ENCODE data around the gene SDR42E2.

SDR42E2 gene

DNA sequence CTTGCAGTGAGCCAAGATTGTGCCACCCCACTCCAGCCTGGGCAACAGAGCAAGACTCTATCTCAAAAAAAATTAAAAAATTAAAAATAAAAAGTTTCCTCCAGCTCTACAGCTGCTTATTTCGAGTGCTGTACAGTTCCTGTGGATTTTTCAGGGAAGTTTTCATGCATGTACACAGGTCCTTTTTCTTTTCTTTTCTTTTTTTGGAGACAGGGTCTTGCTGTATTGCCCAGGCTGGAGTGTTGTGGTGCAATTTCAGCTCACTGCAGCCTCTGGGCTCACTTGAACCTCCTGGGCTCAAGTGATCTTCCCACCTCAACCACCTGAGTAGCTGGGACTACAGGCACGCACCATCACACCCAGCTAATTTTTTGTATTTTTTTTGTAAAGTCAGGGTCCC, 59.7 kb downstream of the SDR42E2 start:
- in situ Hi-C loops (cut with HindIII; ENCODE audit: low sequenced_read_pairs), result no loop called here
- TF ChIP-seq CTCF (IDR thresholded peaks at IDR 0.05; ENCODE audit: low read depth, low read length, missing control alignments), result no peak
- no peak for DNase-seq (ENCODE audit: low read depth)
- H3K4me3 ChIP-seq (ENCODE audit: low read depth, low read length), result no peak overlapping the region

GRCh38 chr16:22222998-22223397, 60.7 kb downstream of the SDR42E2 start:
- TF ChIP-seq CTCF (IDR thresholded peaks at IDR 0.05; ENCODE audit: low read depth, low read length, missing control alignments), result no peak
- no peak for DNase-seq (ENCODE audit: low read depth)
- H3K4me3 ChIP-seq (ENCODE audit: low read depth, low read length), result no peak overlapping the region
- in situ Hi-C loops (cut with HindIII; ENCODE audit: low sequenced_read_pairs), result no loop called here

- in situ Hi-C loops (cut with HindIII; ENCODE audit: low sequenced_read_pairs), result no loop called here
- TF ChIP-seq CTCF (IDR thresholded peaks at IDR 0.05; ENCODE audit: low read depth, low read length, missing control alignments), result no peak
- DNase-seq (ENCODE audit: low read depth), result no peak
- H3K4me3 ChIP-seq (ENCODE audit: low read depth, low read length), result no peak overlapping the region
These were observed 62.8 kb downstream of the SDR42E2 start for GRCh38 chr16:22225060-22225459.

GRCh38 chr16:22229889-22230288, 67.6 kb downstream of the SDR42E2 start:
- DNase-seq (ENCODE audit: low read depth), result no peak
- in situ Hi-C loops (cut with HindIII; ENCODE audit: low sequenced_read_pairs), result no loop called here
- no peak overlapping the region for H3K4me3 ChIP-seq (ENCODE audit: low read depth, low read length)
- no peak for TF ChIP-seq CTCF (IDR thresholded peaks at IDR 0.05; ENCODE audit: low read depth, low read length, missing control alignments)

DNA sequence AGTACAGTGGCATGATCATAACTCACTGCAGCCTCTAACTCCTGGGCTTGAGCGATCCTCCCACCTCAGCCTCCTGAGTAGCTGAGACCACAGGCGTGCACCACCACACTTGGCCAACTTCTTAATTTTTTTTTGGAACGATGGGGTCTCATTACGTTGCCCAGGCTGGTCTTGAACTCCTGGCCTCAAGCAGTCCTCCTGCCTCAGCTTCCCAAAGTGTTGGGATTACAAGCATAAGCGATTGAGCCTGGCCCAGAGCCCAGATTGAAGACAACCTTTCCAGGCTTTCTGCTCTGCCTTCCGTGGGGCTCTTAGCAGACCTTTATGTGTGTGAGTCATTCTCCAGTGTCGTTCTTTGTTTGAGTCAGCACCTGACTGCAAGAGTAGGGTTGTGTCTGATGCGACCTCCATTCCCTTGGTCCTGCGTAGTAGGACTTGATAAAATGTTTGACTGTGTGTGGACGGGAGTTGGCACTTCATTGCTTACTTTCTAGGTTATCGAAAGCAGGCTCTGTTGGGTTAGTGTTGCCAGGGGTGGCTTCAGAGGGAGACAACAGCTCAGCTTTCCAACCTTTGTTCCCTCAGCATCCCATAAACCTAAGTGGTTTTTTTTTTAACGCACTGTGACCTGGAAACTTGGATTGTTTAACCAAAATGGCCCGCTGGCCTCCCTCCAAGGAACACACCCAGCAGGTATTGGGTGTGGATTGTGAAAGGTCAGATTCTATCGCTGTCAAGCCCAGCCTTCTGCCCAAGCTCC, 70.2 kb downstream of the SDR42E2 start:
- no peak for DNase-seq (ENCODE audit: low read depth)
- TF ChIP-seq CTCF (IDR thresholded peaks at IDR 0.05; ENCODE audit: low read depth, low read length, missing control alignments), result no peak
- no peak overlapping the region for H3K4me3 ChIP-seq (ENCODE audit: low read depth, low read length)
- in situ Hi-C loops (cut with HindIII; ENCODE audit: low sequenced_read_pairs), result no loop called here

DNA sequence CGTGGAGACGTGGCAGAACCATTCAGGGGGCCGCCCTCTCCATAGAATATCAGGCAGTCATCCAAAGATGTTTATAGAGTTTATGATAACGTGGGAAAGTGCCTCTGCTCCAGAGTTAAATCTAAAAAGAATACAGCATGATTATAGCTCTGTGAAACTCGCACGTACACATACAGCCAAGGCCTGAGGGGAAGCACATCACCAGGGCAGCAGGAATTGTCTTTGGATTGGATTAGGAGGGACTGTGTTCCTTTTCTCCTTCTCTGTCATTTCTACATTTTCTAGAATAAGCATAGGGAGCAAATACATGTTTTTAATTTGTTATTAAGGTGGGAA, 70.7 kb downstream of the SDR42E2 start:
- no peak overlapping the region for H3K4me3 ChIP-seq (ENCODE audit: low read depth, low read length)
- DNase-seq (ENCODE audit: low read depth), result no peak
- TF ChIP-seq CTCF (IDR thresholded peaks at IDR 0.05; ENCODE audit: low read depth, low read length, missing control alignments), result no peak
- in situ Hi-C loops (cut with HindIII; ENCODE audit: low sequenced_read_pairs), result no loop called here

All from astrocyte of the cerebellum (primary cell).